ENCODE measurements around the gene TBXA2R. TPM values are rescaled to one million over a fixed set of nuclear protein-coding genes. Genes with fewer than 3 reads are reported as not detected.

TBXA2R gene
- total and polyA plus RNA-seq, 2 of the 8 experiments (the other 6 are each of a cell fraction or from before 2014, with no cell fraction given) = 0.39 to 0.50 TPM

GRCh38 chr19:3633559-3633988, 26.9 kb upstream of the TBXA2R start (continued):
- no peak for TF ChIP-seq RAD21 (IDR thresholded peaks at IDR 0.05 in 1 of 2, conservative IDR thresholded peaks at IDR 0.05 in 1 of 2; ENCODE audit: low read depth in 2 of 2, low read length in 2 of 2)
- no peak for TF ChIP-seq USF2 (IDR thresholded peaks at IDR 0.05; ENCODE audit: low read length)
- no peak for TF ChIP-seq JUND (IDR thresholded peaks at IDR 0.05; ENCODE audit: low read length)
- TF ChIP-seq SP4 (IDR thresholded peaks at IDR 0.05; ENCODE audit: low read length) = no peak
- no peak for TF ChIP-seq CHD7 (IDR thresholded peaks at IDR 0.05; ENCODE audit: insufficient replicate concordance, low read length)
